RWPE2 (cell line): Measurements from ENCODE around the gene ATP2A3.

Source experiments
- ATAC-seq: fragments of 200-7000 bp; cut with Tn5 transposase; 3 replicates; pipeline ENCODE4 v1.9.1; 2021; ENCODE audit warnings: low read depth
- DNase-seq: peaks from one replicate; pipeline ENCODE4 v3.0.0-alpha.2; 2020; ENCODE audit warnings: low spot score
- H3K27ac ChIP-seq: fragments of 450-650 bp; 2 replicates; pipeline ENCODE4 v1.5.1; 2017; ENCODE audit warnings: mild to moderate bottlenecking; ENCODE audit not compliant: poor library complexity, severe bottlenecking
- H3K27me3 ChIP-seq: fragments of 250-450 bp; sonication (Bioruptor Pico); 2 replicates; pipeline ENCODE4 v1.5.1; 2021; ENCODE audit warnings: mild to moderate bottlenecking, moderate library complexity; ENCODE audit not compliant: insufficient read depth, poor library complexity, severe bottlenecking
- H3K36me3 ChIP-seq: fragments of 250-450 bp; sonication (Bioruptor Pico); 2 replicates; pipeline ENCODE4 v1.5.1; 2020; ENCODE audit warnings: low read depth, mild to moderate bottlenecking, moderate library complexity
- H3K4me1 ChIP-seq: fragments of 250-450 bp; sonication (Bioruptor Pico); 2 replicates; pipeline ENCODE4 v1.5.1; 2021; ENCODE audit warnings: mild to moderate bottlenecking, moderate library complexity; ENCODE audit not compliant: insufficient read depth, poor library complexity, severe bottlenecking
- H3K4me3 ChIP-seq: fragments of 250-450 bp; sonication (Bioruptor Pico); 2 replicates; pipeline ENCODE4 v1.5.1; 2021; ENCODE audit warnings: mild to moderate bottlenecking, moderate library complexity; ENCODE audit not compliant: severe bottlenecking
- H3K9me3 ChIP-seq: fragments of 250-450 bp; sonication (Bioruptor Pico); 2 replicates; pipeline ENCODE4 v1.5.1; 2021; ENCODE audit warnings: mild to moderate bottlenecking, moderate library complexity; ENCODE audit not compliant: severe bottlenecking
- TF ChIP-seq, protein P1 (sequence below): fragments of 450-650 bp; IDR thresholded peaks from one replicate; pipeline ENCODE4 v1.5.1; 2017; ENCODE audit warnings: mild to moderate bottlenecking, moderate library complexity; ENCODE audit not compliant: poor library complexity, severe bottlenecking

Gene ATP2A3

DNA sequence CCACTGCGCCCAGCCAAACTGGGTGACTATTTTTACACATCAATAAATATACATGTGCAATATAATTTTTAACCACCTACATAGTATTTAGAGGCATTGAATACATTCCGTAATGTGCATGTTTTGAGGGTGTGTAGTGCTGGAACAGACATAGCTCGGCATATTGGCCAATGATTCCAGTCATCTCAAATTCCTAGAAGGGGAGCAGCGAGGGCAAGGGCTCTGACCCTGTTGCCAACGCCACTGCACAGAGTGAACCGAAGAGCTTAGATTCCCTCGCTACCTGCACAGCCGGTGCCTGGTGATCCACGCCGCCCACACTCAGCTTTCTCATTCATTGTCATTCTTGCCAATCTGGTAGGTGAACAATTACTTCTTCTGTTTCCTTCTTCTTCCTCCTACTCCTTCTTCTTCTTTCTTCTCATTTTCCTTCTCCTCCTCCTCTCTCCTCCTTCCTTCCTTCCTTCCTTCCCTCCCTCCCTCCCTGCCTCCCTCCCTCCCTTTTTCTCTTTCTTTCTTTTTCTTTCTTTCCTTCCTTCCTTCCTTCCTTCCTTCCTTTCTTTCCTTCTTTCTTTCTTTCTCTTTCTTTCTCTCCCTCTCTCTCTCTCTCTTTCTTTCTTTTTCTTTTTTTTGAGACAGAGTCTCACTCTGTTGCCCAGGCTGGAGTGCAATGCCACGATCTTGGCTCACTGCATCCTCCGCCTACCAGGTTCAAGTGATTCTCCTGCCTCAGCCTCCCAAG lies 26.3 kb upstream of the ATP2A3 start:
- ATAC-seq (peak; percentile 33; the same call in 1 of the 3 replicates), DNase-seq (no peak)
- TF ChIP-seq, protein P1, sequence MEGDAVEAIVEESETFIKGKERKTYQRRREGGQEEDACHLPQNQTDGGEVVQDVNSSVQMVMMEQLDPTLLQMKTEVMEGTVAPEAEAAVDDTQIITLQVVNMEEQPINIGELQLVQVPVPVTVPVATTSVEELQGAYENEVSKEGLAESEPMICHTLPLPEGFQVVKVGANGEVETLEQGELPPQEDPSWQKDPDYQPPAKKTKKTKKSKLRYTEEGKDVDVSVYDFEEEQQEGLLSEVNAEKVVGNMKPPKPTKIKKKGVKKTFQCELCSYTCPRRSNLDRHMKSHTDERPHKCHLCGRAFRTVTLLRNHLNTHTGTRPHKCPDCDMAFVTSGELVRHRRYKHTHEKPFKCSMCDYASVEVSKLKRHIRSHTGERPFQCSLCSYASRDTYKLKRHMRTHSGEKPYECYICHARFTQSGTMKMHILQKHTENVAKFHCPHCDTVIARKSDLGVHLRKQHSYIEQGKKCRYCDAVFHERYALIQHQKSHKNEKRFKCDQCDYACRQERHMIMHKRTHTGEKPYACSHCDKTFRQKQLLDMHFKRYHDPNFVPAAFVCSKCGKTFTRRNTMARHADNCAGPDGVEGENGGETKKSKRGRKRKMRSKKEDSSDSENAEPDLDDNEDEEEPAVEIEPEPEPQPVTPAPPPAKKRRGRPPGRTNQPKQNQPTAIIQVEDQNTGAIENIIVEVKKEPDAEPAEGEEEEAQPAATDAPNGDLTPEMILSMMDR: no peak
- Histone ChIP-seq H3K9me3 (no peaks in the 10 kb centered on the region), H3K4me3 (no peak overlapping the region), H3K36me3 (no peaks in the 10 kb centered on the region), H3K27me3 (no peaks in the 10 kb centered on the region), H3K4me1 (no peaks in the 10 kb centered on the region), H3K27ac (no peak overlapping the region)

DNA sequence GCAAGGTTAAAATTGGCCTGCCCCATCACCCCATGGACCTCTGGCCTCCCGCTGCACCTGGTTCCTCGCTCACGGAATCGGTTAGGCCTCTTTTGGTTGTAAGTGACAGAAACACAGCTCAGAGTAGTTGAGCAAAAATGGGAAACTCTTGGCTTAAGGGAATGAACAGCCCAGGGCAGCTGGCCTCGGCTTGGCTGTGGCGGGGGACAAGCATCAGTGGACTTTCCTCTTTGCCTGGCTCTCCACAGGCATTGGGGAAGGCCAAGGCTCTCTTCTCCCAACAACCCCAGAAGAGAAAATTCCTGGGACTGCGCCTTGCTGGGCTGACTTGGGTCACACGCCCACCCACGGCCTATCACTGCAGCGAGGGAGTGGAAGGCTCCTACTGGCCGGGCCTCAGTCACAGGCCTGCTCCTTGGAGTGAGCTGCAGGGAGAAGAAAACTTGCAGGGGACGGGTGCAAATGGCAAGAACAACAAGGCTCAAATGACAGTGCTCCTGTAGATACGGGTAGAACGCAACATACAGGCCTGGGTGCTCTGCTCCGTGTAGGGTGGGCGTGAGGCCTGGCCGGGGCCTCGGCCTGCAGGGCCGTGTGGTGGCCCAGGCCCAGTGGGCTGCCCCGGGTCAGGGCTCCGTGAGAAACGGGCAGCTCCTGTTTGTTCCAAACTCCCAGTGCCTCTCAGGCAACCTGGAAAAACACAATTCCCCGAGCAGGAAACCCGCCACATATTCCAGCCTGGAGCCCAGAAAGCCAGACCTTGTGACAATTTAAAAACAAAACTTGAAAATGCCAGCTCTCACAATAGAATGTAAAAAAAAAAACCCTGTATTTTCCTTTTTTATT lies 25.0 kb upstream of the ATP2A3 start:
- ATAC-seq: no peak
- Histone ChIP-seq H3K4me1 (no peaks in the 10 kb centered on the region), H3K27ac (no peak overlapping the region), H3K4me3 (no peak overlapping the region), H3K9me3 (no peaks in the 10 kb centered on the region), H3K27me3 (no peaks in the 10 kb centered on the region), H3K36me3 (no peaks in the 10 kb centered on the region)
- TF ChIP-seq, protein P1: no peak
- DNase-seq: no peak

DNA sequence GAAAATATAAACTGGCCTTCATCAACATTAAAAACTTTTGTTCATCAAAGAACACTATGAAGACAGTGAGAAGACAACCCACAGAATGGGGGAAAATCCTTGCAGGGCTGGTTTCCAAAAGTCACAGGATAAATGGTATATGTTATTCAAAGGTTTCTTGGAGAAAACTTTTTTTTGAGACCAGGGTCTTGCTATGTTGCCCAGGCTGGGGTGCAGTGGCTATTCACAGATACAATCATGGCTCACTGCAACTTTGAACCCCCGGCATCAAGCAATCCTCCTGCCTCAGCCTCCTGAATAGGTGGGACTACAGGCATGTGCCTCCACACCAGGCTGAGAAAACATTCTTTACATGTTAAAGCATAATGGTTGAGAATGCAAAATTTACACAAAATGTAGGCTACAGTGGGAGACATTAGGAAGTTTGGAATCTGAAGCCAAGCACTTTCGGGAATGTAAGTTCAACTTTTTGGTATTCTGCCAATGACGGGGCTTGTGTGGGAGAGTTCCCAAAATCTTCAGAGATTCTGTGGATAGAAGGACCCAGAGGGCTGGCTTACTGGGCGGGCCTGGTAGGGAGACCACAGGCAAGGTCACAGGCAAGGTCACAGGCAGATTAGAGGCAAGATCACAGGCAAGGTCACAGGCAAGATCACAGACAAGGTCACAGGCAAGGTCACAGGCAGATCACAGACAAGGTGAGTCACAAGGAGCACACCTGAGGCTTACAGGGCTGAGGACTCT lies 24.2 kb upstream of the ATP2A3 start:
- TF ChIP-seq, protein P1: no peak
- no peaks in the 10 kb centered on the region for H3K9me3 ChIP-seq
- no peak overlapping the region for H3K27ac ChIP-seq
- DNase-seq: no peak
- no peaks in the 10 kb centered on the region for H3K27me3 ChIP-seq
- H3K4me1 ChIP-seq: no peaks in the 10 kb centered on the region
- H3K36me3 ChIP-seq: no peaks in the 10 kb centered on the region
- no peak overlapping the region for H3K4me3 ChIP-seq
- ATAC-seq: no peak

DNA sequence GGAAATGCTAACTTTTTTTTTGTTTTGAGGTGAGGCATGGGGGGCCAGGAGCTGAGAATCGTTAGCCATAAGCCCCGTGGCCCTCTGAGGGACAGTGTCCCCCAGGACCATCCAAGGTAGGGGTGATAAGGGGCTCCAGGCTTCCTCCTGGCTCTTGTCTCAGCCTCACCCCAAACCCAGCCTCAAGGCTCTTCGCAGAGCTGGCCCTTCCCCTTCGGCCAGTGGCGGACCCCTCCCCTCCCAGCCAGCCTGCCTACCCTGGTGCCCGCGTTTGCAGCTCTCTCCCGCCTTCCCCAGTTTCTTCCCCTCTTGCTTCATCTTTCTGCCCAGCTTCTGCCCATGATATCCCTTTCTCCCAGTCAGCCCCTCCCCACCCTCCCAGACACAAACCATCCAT lies 22.7 kb upstream of the ATP2A3 start:
- Histone ChIP-seq H3K4me1 (no peaks in the 10 kb centered on the region), H3K4me3 (no peak overlapping the region), H3K9me3 (no peaks in the 10 kb centered on the region), H3K27me3 (no peaks in the 10 kb centered on the region), H3K36me3 (no peaks in the 10 kb centered on the region), H3K27ac (no peak overlapping the region)
- ATAC-seq: no peak
- TF ChIP-seq, protein P1: no peak
- DNase-seq: no peak
